B cell (primary cell): Measurements from ENCODE around the gene PRTN3. TPM values are rescaled to one million over a fixed set of nuclear protein-coding genes. Genes with fewer than 3 reads are reported as not detected.

Experiments used
- ATAC-seq: fragments of 200-7000 bp; cut with Tn5 transposase; one replicate; pipeline ENCODE4 v1.10.0; 2021; ENCODE audit warnings: low read depth, mild to moderate bottlenecking, moderate number of reproducible peaks, moderate library complexity
- CTCF ChIA-PET: fragments of 350-600 bp; sonication (Branson Sonifier 250); formaldehyde crosslinking; loops from one replicate; lab custom pipeline; 2021; ENCODE audit warnings: antibody characterized with exemption, inconsistent platforms; lab: Charles Lee
- POLR2A ChIA-PET: fragments of 350-600 bp; sonication (Branson Sonifier 250); formaldehyde crosslinking; loops from one replicate; lab custom pipeline; 2021; ENCODE audit warnings: antibody characterized with exemption; lab: Charles Lee
- DNase-seq: peaks from one replicate; pipeline ENCODE4 v3.0.0; 2013
- H2AFZ ChIP-seq: 2 replicates; pipeline ENCODE4 v1.6.1; 2012; ENCODE audit warnings: mild to moderate bottlenecking, low read depth, low read length; ENCODE audit not compliant: insufficient read depth, poor library complexity, severe bottlenecking
- H3K27ac ChIP-seq, 2 donors: 1 replicate in 1 of 2; 2 replicates in 1 of 2; pipeline ENCODE4 v1.5.1; 2012 to 2013; ENCODE audit warnings: low read length in 2 of 2, mild to moderate bottlenecking in 2 of 2, moderate library complexity in 1 of 2
- H3K27me3 ChIP-seq, 4 experiments: fragments of 200-600 bp in 1 of 4; sonication (generic) in 1 of 4; replicated peaks in 1 of 4; 1 replicate in 2 of 4; 2 replicates in 2 of 4; pipeline versions ENCODE4 v1.6.1 to v1.7.0; 2013 to 2016; ENCODE audit warnings: low read length in 3 of 4, mild to moderate bottlenecking in 2 of 4, mixed read lengths in 1 of 4, moderate library complexity in 1 of 4; ENCODE audit not compliant: insufficient read depth in 4 of 4, control insufficient read depth in 3 of 4; ENCODE audit errors: control extremely low read depth in 1 of 4
- H3K36me3 ChIP-seq, 2 experiments: replicated peaks in 1 of 2; 1 replicate in 1 of 2; 2 replicates in 1 of 2; pipeline versions ENCODE4 v1.6.1 to v1.7.1; 2013; ENCODE audit warnings: low read length in 1 of 2; ENCODE audit not compliant: insufficient read depth in 2 of 2, control insufficient read depth in 1 of 2; ENCODE audit errors: control extremely low read depth in 1 of 2, extremely low read depth in 1 of 2
- H3K4me1 ChIP-seq, 2 donors: fragments of 200-600 bp in 1 of 2; sonication (generic) in 1 of 2; 1 replicate in 1 of 2; 2 replicates in 1 of 2; pipeline versions ENCODE4 v1.5.1 to v1.6.1; 2013 to 2017; ENCODE audit warnings: low read length in 2 of 2; ENCODE audit not compliant: control insufficient read depth in 2 of 2, insufficient read depth in 2 of 2
- H3K4me2 ChIP-seq: replicated peaks from 2 replicates; pipeline ENCODE3; 2012; ENCODE audit warnings: mild to moderate bottlenecking, low read depth, low read length; ENCODE audit not compliant: poor library complexity, severe bottlenecking
- H3K4me3 ChIP-seq, 5 experiments: fragments of 200-600 bp in 1 of 5; sonication (generic) in 1 of 5; 1 replicate in 3 of 5; 2 replicates in 2 of 5; pipeline versions ENCODE4 v1.5.1 to v1.7.0; 2011 to 2016; ENCODE audit warnings: low read length in 4 of 5, mild to moderate bottlenecking in 4 of 5, low read depth in 2 of 5, control low read depth in 1 of 5, moderate library complexity in 1 of 5; ENCODE audit not compliant: insufficient read depth in 1 of 5; ENCODE audit errors: control extremely low read depth in 1 of 5, extremely low read depth in 1 of 5
- H3K79me2 ChIP-seq: fragments of 200-600 bp; sonication (generic); one replicate; pipeline ENCODE4 v1.6.0; 2016; ENCODE audit warnings: low read length; ENCODE audit not compliant: control insufficient read depth, insufficient read depth
- H3K9ac ChIP-seq: fragments of 200-600 bp; sonication (generic); 2 replicates; pipeline ENCODE4 v1.6.1; 2017; ENCODE audit warnings: mild to moderate bottlenecking, low read length, moderate library complexity
- H3K9me3 ChIP-seq, 3 donors: one replicate each; pipeline versions ENCODE4 v1.6.1 to v1.7.1; 2013; ENCODE audit warnings: low read length in 2 of 3; ENCODE audit not compliant: control insufficient read depth in 2 of 3, insufficient read depth in 1 of 3; ENCODE audit errors: control extremely low read depth in 1 of 3
- H4K20me1 ChIP-seq: 2 replicates; pipeline ENCODE4 v1.6.0; 2012; ENCODE audit warnings: mild to moderate bottlenecking, low read length; ENCODE audit not compliant: insufficient read depth, control insufficient read depth, poor library complexity, severe bottlenecking
- H3K27ac Mint-ChIP-seq: one replicate; pipeline ENCODE4 v1.8.0; 2021; ENCODE audit warnings: mixed read lengths
- H3K27me3 Mint-ChIP-seq: one replicate; pipeline ENCODE4 v1.8.0; 2021; ENCODE audit warnings: mixed read lengths
- H3K4me1 Mint-ChIP-seq: one replicate; pipeline ENCODE4 v1.8.0; 2021; ENCODE audit warnings: mixed read lengths
- H3K4me3 Mint-ChIP-seq: one replicate; pipeline ENCODE4 v1.8.0; 2021; ENCODE audit warnings: mixed read lengths
- H3K9me3 Mint-ChIP-seq: one replicate; pipeline ENCODE4 v1.8.0; 2022; ENCODE audit warnings: mixed read lengths; ENCODE audit not compliant: insufficient read depth
- CTCF ChIP-seq: fragments of 200-600 bp; IDR thresholded peaks from one replicate; pipeline ENCODE4 v1.8.0; 2022; ENCODE audit warnings: antibody characterized with exemption, mild to moderate bottlenecking
- EZH2 ChIP-seq: IDR thresholded peaks from 2 replicates; pipeline ENCODE4 v1.6.1; 2012; ENCODE audit warnings: borderline replicate concordance, low read depth, mild to moderate bottlenecking, moderate library complexity, low read length; ENCODE audit not compliant: insufficient read depth, poor library complexity, severe bottlenecking
- WGBS: methylation state at CpG from one replicate; pipeline ENCODE4 v1.1.5; 2013; ENCODE audit warnings: missing lambda C conversion rate; ENCODE audit not compliant: insufficient coverage; 5-methylcytosine and 5-hydroxymethylcytosine counted together
- intact Hi-C: fragments of 100-400 bp; cut with micrococcal nuclease; formaldehyde crosslinking; loops from one replicate; pipeline ENCODE4 v1.10.0; 2022
- polyA plus RNA-seq: library from polyadenylated mRNA; depleted of rRNA; stranded (reverse); fragments of >200 nt; gene quantifications from 2 replicates; pipeline ENCODE4 v1.2.3, GENCODE V29; 2012
- total RNA-seq, 2 donors: library from RNA; stranded (reverse); fragments of 120-200 nt in 1 of 2; gene quantifications; 1 replicate in 1 of 2; 2 replicates in 1 of 2; pipeline versions ENCODE4 v1.2.3 to v1.2.4, GENCODE V29; 2013 to 2022

The PRTN3 gene
- total and polyA plus RNA-seq, 2 donors (not counting 1 experiment from before 2014, with no cell fraction given), result not detected

- intact Hi-C loops, result no loop called here
- Histone ChIP-seq H2AFZ (no peak overlapping the region), H3K36me3 (peaks cover 0 to 3% of the 10 kb centered on the region in 2 experiments), H3K4me1 (peaks cover under 1 to 18% of the 10 kb centered on the region in 2 donors), H3K79me2 (peaks cover 20% of the 10 kb centered on the region), H3K9ac (no peak overlapping the region), H3K27me3 (no peaks in the 10 kb centered on the region), H3K27ac (no peak overlapping the region), H4K20me1 (peaks cover 10% of the 10 kb centered on the region), H3K9me3 (no peaks in the 10 kb centered on the region), H3K4me3 (no peak overlapping the region), H3K4me2 (no peak overlapping the region)
- H3K27me3 Mint-ChIP-seq, result peaks cover 4% of the 10 kb centered on the region
- POLR2A ChIA-PET, result interaction anchor here (0.6 kb wide), 1 partner anchor 448 kb away, joined by 7 read pairs; the partner anchor contains the start of gene ATP5F1D
- ATAC-seq (no peak), DNase-seq (no peak)
- WGBS, result 96% methylated on average over 8 of the region's 12 CpGs
- no peak for TF ChIP-seq EZH2
- peaks cover 8% of the 10 kb centered on the region for H3K4me1 Mint-ChIP-seq
- H3K9me3 Mint-ChIP-seq, result no peaks in the 10 kb centered on the region
- CTCF ChIA-PET, result no interaction called here
- no peak overlapping the region for H3K27ac Mint-ChIP-seq
- no peak overlapping the region for H3K4me3 Mint-ChIP-seq
These were observed 47.0 kb upstream of the PRTN3 start for GRCh38 chr19:793806-794205.

- POLR2A ChIA-PET, result interaction anchor here (0.6 kb wide), 1 partner anchor 1147 kb away, joined by 6 read pairs; no protein-coding TSS in a partner anchor
- no peak overlapping the region for H3K9ac ChIP-seq
These were observed 45.7 kb upstream of the PRTN3 start for GRCh38 chr19:795073-795611.

More at GRCh38 chr19:795073-795611, 45.7 kb upstream of the PRTN3 start:
- DNase-seq (peak; percentile 32), ATAC-seq (no peak)
- Mint-ChIP-seq H3K9me3 (no peaks in the 10 kb centered on the region), H3K4me1 (peaks cover 20% of the 10 kb centered on the region), H3K27me3 (no peaks in the 10 kb centered on the region), H3K4me3 (peak overlapping the region; percentile 37), H3K27ac (no peak overlapping the region)
- no peak overlapping the region for H2AFZ ChIP-seq
- intact Hi-C loops, result no loop called here
- H3K9me3 ChIP-seq, result no peaks in the 10 kb centered on the region
- H3K4me2 ChIP-seq, result no peak overlapping the region
- H3K79me2 ChIP-seq, result peaks cover 33% of the 10 kb centered on the region
- peaks cover 12 to 30% of the 10 kb centered on the region in 2 donors for H3K4me1 ChIP-seq
- H3K36me3 ChIP-seq, result peaks cover 0 to 13% of the 10 kb centered on the region in 2 experiments
- H3K27ac ChIP-seq, result no peak overlapping the region
- WGBS, result 97% methylated on average over 24 of the region's 28 CpGs
- no peaks in the 10 kb centered on the region for H3K27me3 ChIP-seq
- H3K4me3 ChIP-seq, result no peak overlapping the region
- CTCF ChIA-PET, result no interaction called here
- TF ChIP-seq EZH2, result no peak
- no peak for TF ChIP-seq CTCF
- peaks cover 23% of the 10 kb centered on the region for H4K20me1 ChIP-seq
